A549 (cell line): Measurements from ENCODE around the gene CMIP. TPM values are rescaled to one million over a fixed set of nuclear protein-coding genes. Genes with fewer than 3 reads are reported as not detected.

Experiments
- ATAC-seq, 2 experiments: fragments of 200-7000 bp in 1 of 2; fragments of >200 bp in 1 of 2; cut with Nextera tagmentation in 1 of 2; cut with Tn5 transposase in 1 of 2; 3 replicates each; pipeline versions ENCODE4 v1.8.0 to v1.9.1; 2018 to 2020; ENCODE audit warnings: mild to moderate bottlenecking in 1 of 2, moderate library complexity in 1 of 2
- CTCF ChIA-PET: fragments of 300-600 bp; sonication (Branson Sonifier 250); formaldehyde crosslinking; extraction: SDS; loops from one replicate; lab custom pipeline; 2021; ENCODE audit warnings: antibody characterized with exemption, inconsistent platforms; lab: Yijun Ruan, JAX
- POLR2A ChIA-PET: fragments of 350-600 bp; formaldehyde crosslinking; extraction: SDS; loops from one replicate; lab custom pipeline; 2021; ENCODE audit warnings: antibody characterized with exemption, inconsistent platforms; lab: Yijun Ruan, JAX
- DNase-seq, 2 experiments: peaks; one replicate each; pipeline versions ENCODE4 v3.0.0 to v3.0.0-alpha.2; 2011 to 2016; ENCODE audit warnings: low read depth in 1 of 2, low spot score in 1 of 2
- FAIRE-seq: peaks from 2 replicates; lab custom pipeline; 2011; peaks lifted over from hg19 to GRCh38; lab: Jason Lieb, UNC
- H3K27ac ChIP-seq, 2 experiments: fragments of >200 bp; sonication (Bioruptor Twin); formaldehyde crosslinking; 3 replicates each; pipeline ENCODE4 v1.5.1; 2016 to 2017
- H3K4me1 ChIP-seq: fragments of >200 bp; sonication (Bioruptor Twin); formaldehyde crosslinking; 3 replicates; pipeline ENCODE4 v1.6.1; 2016
- H3K4me2 ChIP-seq: fragments of >200 bp; sonication (Bioruptor Twin); formaldehyde crosslinking; 3 replicates; pipeline ENCODE4 v1.6.1; 2016
- H3K4me3 ChIP-seq: fragments of >200 bp; sonication (Bioruptor Twin); formaldehyde crosslinking; 3 replicates; pipeline ENCODE4 v1.5.1; 2016
- H3K9me3 ChIP-seq: fragments of >200 bp; sonication (Bioruptor Twin); formaldehyde crosslinking; 3 replicates; pipeline ENCODE4 v1.6.1; 2016
- CHD2 ChIP-seq: fragments of 150-350 bp; IDR thresholded peaks from 2 replicates; pipeline ENCODE4 v1.6.1; 2014; ENCODE audit warnings: low read length; ENCODE audit not compliant: partially characterized antibody
- EHMT2 ChIP-seq: fragments of 200-600 bp; sonication (generic); IDR thresholded peaks from 2 replicates; pipeline ENCODE4 v1.6.1; 2016; ENCODE audit warnings: antibody characterized with exemption, low read depth, mild to moderate bottlenecking, moderate library complexity
- FOSB ChIP-seq: fragments of 250-450 bp; sonication (Bioruptor Pico); IDR thresholded peaks from 2 replicates; pipeline ENCODE4 v1.5.0; 2020; ENCODE audit warnings: mild to moderate bottlenecking, moderate library complexity
- FOXS1 ChIP-seq: fragments of 250-450 bp; sonication (Bioruptor Pico); IDR thresholded peaks from 2 replicates; pipeline ENCODE4 v1.5.0; 2020; ENCODE audit warnings: mild to moderate bottlenecking, moderate library complexity
- HEYL ChIP-seq: fragments of 250-450 bp; sonication (Bioruptor Pico); IDR thresholded peaks from 2 replicates; pipeline ENCODE4 v1.8.0; 2021; ENCODE audit warnings: mild to moderate bottlenecking, moderate library complexity
- JUN ChIP-seq, 2 experiments: fragments of >200 bp; sonication (Bioruptor Twin); formaldehyde crosslinking; IDR thresholded peaks; 2 replicates in 1 of 2; 3 replicates in 1 of 2; pipeline ENCODE4 v1.6.1; 2016 to 2017
- KDM5A ChIP-seq: fragments of 200-600 bp; sonication (generic); IDR thresholded peaks from 2 replicates; pipeline ENCODE4 v1.6.1; 2016; ENCODE audit warnings: antibody characterized with exemption, mild to moderate bottlenecking
- MAFK ChIP-seq: fragments of 450-650 bp; IDR thresholded peaks from 2 replicates; pipeline ENCODE4 v1.6.1; 2014; ENCODE audit not compliant: partially characterized antibody
- NPAS2 ChIP-seq: fragments of 250-450 bp; sonication (Bioruptor Pico); IDR thresholded peaks from 2 replicates; pipeline ENCODE4 v1.8.0; 2022; ENCODE audit warnings: mild to moderate bottlenecking, moderate library complexity, borderline replicate concordance
- TFCP2L1 ChIP-seq: fragments of 250-450 bp; sonication (Bioruptor Pico); IDR thresholded peaks from 2 replicates; pipeline ENCODE4 v1.5.0; 2021; ENCODE audit warnings: mild to moderate bottlenecking
- ZNF302 ChIP-seq: fragments of 250-450 bp; sonication (Bioruptor Pico); IDR thresholded peaks from 2 replicates; pipeline ENCODE4 v1.9.0; 2021; ENCODE audit warnings: inconsistent platforms, mild to moderate bottlenecking, moderate library complexity
- WGBS: methylation state at CpG from one replicate; pipeline ENCODE4 v1.1.6; 2017; ENCODE audit errors: missing lambda C conversion rate; 5-methylcytosine and 5-hydroxymethylcytosine counted together
- polyA plus RNA-seq, 4 experiments: library from polyadenylated mRNA; depleted of rRNA in 3 of 4; stranded (reverse); fragments of >200 nt; fragmentation: RNase III in 1 of 4; extraction: RNeasy Plus Mini Kit Qiagen cat#74134 plus additional on column Dnase treatment in 1 of 4; gene quantifications; 2 replicates in 3 of 4; 3 replicates in 1 of 4; pipeline ENCODE4 v1.2.3, GENCODE V29; 2011 to 2017
- TF ChIP-seq, protein P1 (sequence below): fragments of 200-600 bp; sonication (generic); IDR thresholded peaks from 2 replicates; pipeline ENCODE4 v1.6.1; 2016; ENCODE audit warnings: antibody characterized with exemption, mild to moderate bottlenecking, moderate library complexity
- TF ChIP-seq, protein P2 (sequence below): fragments of 450-650 bp; IDR thresholded peaks from 2 replicates; pipeline ENCODE4 v1.6.1; 2014; ENCODE audit warnings: antibody characterized with exemption
- TF ChIP-seq, protein P3 (sequence below): fragments of 250-450 bp; sonication (Bioruptor Pico); IDR thresholded peaks from 2 replicates; pipeline ENCODE4 v1.5.0; 2021; ENCODE audit warnings: mild to moderate bottlenecking, moderate library complexity, borderline replicate concordance
- TF ChIP-seq, protein P4 (sequence below): IDR thresholded peaks from 2 replicates; pipeline ENCODE4 v1.6.1; 2012
- TF ChIP-seq, protein P5 (sequence below): fragments of >200 bp; sonication (Bioruptor Twin); formaldehyde crosslinking; IDR thresholded peaks from 3 replicates; pipeline ENCODE4 v1.5.1; 2016
- TF ChIP-seq, protein P6 (sequence below): fragments of 150-350 bp; IDR thresholded peaks from 2 replicates; pipeline ENCODE4 v1.6.1; 2014; ENCODE audit warnings: low read depth, mild to moderate bottlenecking, low read length

The CMIP gene
- polyA plus RNA-seq, 2 of the 4 experiments (the other 2 are of a cell fraction), result 21.6 to 125 TPM

DNA sequence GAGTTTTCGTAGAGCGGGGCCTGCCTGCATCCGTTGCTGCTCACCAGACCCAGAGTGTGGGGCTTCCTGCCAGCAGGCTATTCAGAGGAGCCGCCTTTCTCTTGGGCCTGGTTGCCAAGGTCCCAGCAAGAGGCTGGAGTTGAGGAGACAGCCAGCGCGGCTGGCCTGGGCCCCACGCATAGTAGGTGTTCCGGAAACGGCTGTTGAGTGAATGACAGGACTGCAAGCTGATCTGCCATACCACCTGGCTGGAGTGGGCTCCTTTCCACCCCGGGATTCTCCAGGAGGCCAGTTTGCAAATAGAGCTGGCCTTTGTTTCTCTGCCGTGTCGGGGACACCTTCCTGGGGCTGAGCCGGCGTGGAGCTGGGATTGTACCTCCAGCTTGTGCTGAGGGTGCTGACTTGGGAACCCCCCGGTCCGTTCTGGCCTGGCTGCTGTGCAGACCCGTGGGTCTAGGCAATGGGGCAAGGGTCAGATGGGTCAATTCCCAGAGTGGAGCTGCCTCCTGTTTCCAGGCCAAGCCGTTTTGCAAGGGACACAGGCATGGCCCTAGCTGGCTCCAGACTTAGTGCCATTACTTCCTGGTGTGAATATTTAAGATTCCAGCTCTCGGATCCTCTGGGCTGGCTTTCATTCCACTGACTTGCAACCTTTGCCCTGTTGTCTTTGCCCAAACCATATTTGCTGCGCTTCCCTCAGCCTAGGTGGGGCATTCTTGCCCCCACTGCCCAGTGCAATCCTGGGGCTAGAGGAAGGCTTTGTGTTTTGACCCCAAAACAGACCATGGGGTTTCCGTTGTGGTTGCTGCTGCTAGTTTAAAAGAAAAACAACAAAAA, 68.8 kb downstream of the CMIP start:
- TF ChIP-seq MAFK (no peak), JUN (IDR thresholded peaks at IDR 0.05) (peak in 1 of 2 experiments; percentile 18; a peak in 1 of 5 replicates), NPAS2 (CRISPR knock-in tag) (0 out of 2 replicates have a peak, but pooled peaks have one; percentile 17)
- TF ChIP-seq, protein P1, sequence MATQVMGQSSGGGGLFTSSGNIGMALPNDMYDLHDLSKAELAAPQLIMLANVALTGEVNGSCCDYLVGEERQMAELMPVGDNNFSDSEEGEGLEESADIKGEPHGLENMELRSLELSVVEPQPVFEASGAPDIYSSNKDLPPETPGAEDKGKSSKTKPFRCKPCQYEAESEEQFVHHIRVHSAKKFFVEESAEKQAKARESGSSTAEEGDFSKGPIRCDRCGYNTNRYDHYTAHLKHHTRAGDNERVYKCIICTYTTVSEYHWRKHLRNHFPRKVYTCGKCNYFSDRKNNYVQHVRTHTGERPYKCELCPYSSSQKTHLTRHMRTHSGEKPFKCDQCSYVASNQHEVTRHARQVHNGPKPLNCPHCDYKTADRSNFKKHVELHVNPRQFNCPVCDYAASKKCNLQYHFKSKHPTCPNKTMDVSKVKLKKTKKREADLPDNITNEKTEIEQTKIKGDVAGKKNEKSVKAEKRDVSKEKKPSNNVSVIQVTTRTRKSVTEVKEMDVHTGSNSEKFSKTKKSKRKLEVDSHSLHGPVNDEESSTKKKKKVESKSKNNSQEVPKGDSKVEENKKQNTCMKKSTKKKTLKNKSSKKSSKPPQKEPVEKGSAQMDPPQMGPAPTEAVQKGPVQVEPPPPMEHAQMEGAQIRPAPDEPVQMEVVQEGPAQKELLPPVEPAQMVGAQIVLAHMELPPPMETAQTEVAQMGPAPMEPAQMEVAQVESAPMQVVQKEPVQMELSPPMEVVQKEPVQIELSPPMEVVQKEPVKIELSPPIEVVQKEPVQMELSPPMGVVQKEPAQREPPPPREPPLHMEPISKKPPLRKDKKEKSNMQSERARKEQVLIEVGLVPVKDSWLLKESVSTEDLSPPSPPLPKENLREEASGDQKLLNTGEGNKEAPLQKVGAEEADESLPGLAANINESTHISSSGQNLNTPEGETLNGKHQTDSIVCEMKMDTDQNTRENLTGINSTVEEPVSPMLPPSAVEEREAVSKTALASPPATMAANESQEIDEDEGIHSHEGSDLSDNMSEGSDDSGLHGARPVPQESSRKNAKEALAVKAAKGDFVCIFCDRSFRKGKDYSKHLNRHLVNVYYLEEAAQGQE, result no peak
- Histone ChIP-seq H3K4me1 (peaks cover 78% of the 10 kb centered on the region), H3K9me3 (peaks cover 11% of the 10 kb centered on the region; the same call in 1 of the 3 replicates), H3K4me3 (no peak overlapping the region), H3K27ac (peak overlapping the region; percentile 71 to 92), H3K4me2 (peak overlapping the region; percentile 70)
- peak in 1 of 2 experiments; percentile 68 for DNase-seq
- WGBS, result 60% methylated on average over 17 of the region's 21 CpGs
- ChIA-PET POLR2A (no interaction called here), CTCF (interaction anchor here (1.4 to 1.5 kb wide), 2 partner anchors 15 to 209 kb away, joined by 3 to 4 read pairs; no protein-coding TSS in a partner anchor)
- FAIRE-seq, result no peak
- peak; percentile 31 to 75; a peak in 4 of 6 replicates for ATAC-seq

DNA sequence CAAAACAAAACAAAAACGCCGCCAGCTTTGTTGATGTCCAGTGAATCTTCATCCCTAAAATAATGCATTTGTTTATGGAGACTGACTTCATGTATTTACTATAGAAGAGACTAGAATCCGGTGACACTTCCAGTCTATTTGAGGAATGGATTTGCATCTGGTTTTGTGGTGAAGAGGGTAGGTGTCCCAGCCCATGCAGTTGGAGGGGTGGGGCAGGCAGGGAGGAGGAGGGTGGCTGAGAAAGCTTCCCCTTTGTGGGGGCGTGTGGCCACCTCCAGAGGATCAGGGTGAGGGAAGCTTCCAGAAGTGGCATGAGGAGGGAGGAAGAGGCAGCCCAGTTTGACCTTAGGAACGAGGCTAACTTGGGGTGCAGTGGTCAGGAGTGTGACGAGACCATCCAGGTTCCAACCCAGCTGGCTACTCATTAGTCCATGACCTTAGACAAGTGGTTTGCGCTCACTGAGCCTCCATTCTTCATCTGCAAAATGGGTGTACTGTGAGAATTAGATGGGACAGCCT, 69.5 kb downstream of the CMIP start:
- peaks cover 11% of the 10 kb centered on the region; the same call in 1 of the 3 replicates for H3K9me3 ChIP-seq
- no peak overlapping the region for H3K4me3 ChIP-seq
- ATAC-seq (0 out of 6 replicates have a peak, but pooled peaks of 1 of the 2 experiments have one; percentile 3), DNase-seq (no peak), FAIRE-seq (no peak)
- ChIA-PET POLR2A (no interaction called here), CTCF (interaction anchor here (0.7 to 1.5 kb wide), 4 partner anchors 9 to 209 kb away, joined by 3 to 4 read pairs (median 3); no protein-coding TSS in a partner anchor)
- peaks cover 78% of the 10 kb centered on the region for H3K4me1 ChIP-seq
- no peak for TF ChIP-seq EHMT2
- TF ChIP-seq, protein P2, sequence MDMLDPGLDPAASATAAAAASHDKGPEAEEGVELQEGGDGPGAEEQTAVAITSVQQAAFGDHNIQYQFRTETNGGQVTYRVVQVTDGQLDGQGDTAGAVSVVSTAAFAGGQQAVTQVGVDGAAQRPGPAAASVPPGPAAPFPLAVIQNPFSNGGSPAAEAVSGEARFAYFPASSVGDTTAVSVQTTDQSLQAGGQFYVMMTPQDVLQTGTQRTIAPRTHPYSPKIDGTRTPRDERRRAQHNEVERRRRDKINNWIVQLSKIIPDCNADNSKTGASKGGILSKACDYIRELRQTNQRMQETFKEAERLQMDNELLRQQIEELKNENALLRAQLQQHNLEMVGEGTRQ, result no peak
- TF ChIP-seq, protein P3, sequence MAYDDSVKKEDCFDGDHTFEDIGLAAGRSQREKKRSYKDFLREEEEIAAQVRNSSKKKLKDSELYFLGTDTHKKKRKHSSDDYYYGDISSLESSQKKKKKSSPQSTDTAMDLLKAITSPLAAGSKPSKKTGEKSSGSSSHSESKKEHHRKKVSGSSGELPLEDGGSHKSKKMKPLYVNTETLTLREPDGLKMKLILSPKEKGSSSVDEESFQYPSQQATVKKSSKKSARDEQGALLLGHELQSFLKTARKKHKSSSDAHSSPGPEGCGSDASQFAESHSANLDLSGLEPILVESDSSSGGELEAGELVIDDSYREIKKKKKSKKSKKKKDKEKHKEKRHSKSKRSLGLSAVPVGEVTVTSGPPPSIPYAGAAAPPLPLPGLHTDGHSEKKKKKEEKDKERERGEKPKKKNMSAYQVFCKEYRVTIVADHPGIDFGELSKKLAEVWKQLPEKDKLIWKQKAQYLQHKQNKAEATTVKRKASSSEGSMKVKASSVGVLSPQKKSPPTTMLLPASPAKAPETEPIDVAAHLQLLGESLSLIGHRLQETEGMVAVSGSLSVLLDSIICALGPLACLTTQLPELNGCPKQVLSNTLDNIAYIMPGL, result no peak
- no peak for TF ChIP-seq TFCP2L1 (CRISPR knock-in tag)
- no peak for TF ChIP-seq HEYL
- TF ChIP-seq, protein P4, sequence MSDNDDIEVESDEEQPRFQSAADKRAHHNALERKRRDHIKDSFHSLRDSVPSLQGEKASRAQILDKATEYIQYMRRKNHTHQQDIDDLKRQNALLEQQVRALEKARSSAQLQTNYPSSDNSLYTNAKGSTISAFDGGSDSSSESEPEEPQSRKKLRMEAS, result no peak
- no peak for TF ChIP-seq FOXS1 (CRISPR knock-in tag)
- no peak for TF ChIP-seq FOSB
- no peak for TF ChIP-seq ZNF302 (CRISPR knock-in tag)
- no peak for TF ChIP-seq CHD2
- TF ChIP-seq, protein P5, sequence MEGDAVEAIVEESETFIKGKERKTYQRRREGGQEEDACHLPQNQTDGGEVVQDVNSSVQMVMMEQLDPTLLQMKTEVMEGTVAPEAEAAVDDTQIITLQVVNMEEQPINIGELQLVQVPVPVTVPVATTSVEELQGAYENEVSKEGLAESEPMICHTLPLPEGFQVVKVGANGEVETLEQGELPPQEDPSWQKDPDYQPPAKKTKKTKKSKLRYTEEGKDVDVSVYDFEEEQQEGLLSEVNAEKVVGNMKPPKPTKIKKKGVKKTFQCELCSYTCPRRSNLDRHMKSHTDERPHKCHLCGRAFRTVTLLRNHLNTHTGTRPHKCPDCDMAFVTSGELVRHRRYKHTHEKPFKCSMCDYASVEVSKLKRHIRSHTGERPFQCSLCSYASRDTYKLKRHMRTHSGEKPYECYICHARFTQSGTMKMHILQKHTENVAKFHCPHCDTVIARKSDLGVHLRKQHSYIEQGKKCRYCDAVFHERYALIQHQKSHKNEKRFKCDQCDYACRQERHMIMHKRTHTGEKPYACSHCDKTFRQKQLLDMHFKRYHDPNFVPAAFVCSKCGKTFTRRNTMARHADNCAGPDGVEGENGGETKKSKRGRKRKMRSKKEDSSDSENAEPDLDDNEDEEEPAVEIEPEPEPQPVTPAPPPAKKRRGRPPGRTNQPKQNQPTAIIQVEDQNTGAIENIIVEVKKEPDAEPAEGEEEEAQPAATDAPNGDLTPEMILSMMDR, result no peak
- no peak for TF ChIP-seq KDM5A
- TF ChIP-seq, protein P6, sequence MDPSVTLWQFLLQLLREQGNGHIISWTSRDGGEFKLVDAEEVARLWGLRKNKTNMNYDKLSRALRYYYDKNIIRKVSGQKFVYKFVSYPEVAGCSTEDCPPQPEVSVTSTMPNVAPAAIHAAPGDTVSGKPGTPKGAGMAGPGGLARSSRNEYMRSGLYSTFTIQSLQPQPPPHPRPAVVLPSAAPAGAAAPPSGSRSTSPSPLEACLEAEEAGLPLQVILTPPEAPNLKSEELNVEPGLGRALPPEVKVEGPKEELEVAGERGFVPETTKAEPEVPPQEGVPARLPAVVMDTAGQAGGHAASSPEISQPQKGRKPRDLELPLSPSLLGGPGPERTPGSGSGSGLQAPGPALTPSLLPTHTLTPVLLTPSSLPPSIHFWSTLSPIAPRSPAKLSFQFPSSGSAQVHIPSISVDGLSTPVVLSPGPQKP, result no peak
- peak overlapping the region; percentile 70 for H3K4me2 ChIP-seq
- WGBS, result 79% methylated on average over 7 of the region's 7 CpGs
- H3K27ac ChIP-seq, result peak overlapping the region; percentile 71 to 92
